T-cell (primary cell): ENCODE data around the gene ALAD. TPM values are rescaled to one million over a fixed set of nuclear protein-coding genes. Genes with fewer than 3 reads are reported as not detected.

ENCODE experiments used
- ATAC-seq, 4 experiments: fragments of 200-7000 bp in 3 of 4; fragments of 150-1000 bp in 1 of 4; cut with Tn5 transposase; replicated peaks in 1 of 4; 1 replicate in 3 of 4; 2 replicates in 1 of 4; pipeline ENCODE4 v1.10.0; 2021; ENCODE audit warnings: moderate library complexity in 3 of 4, mild to moderate bottlenecking in 2 of 4, moderate number of reproducible peaks in 1 of 4
- CTCF ChIA-PET, 2 donors: fragments of 300-600 bp; sonication (Branson Sonifier 250); formaldehyde crosslinking; loops; one replicate each; lab custom pipeline; 2022; ENCODE audit warnings: antibody characterized with exemption in 2 of 2; lab: Charles Lee
- POLR2A ChIA-PET, 2 donors: fragments of 300-600 bp; sonication (Branson Sonifier 250); formaldehyde crosslinking; loops; one replicate each; lab custom pipeline; 2022; ENCODE audit warnings: antibody characterized with exemption in 2 of 2; lab: Charles Lee
- DNase-seq, 35 experiments: peaks; one replicate each; pipeline versions ENCODE4 v3.0.0 to v3.0.0-alpha.2; 2013 to 2023
- H3K27ac ChIP-seq: one replicate; pipeline ENCODE4 v1.5.1; 2013; ENCODE audit warnings: low read length
- H3K27me3 ChIP-seq, 2 experiments: replicated peaks in 1 of 2; 1 replicate in 1 of 2; 2 replicates in 1 of 2; pipeline versions ENCODE4 v1.6.1 to v1.7.0; 2013; ENCODE audit warnings: low read length in 1 of 2, mixed read lengths in 1 of 2; ENCODE audit not compliant: control insufficient read depth in 2 of 2, insufficient read depth in 2 of 2; ENCODE audit errors: extremely low read depth in 1 of 2
- H3K36me3 ChIP-seq, 2 donors: 1 replicate in 1 of 2; 2 replicates in 1 of 2; pipeline versions ENCODE4 v1.6.1 to v1.7.0; 2013; ENCODE audit warnings: low read length in 1 of 2; ENCODE audit not compliant: control insufficient read depth in 2 of 2, insufficient read depth in 1 of 2; ENCODE audit errors: extremely low read depth in 1 of 2
- H3K4me1 ChIP-seq, 2 experiments: 1 replicate in 1 of 2; 2 replicates in 1 of 2; pipeline versions ENCODE4 v1.6.1 to v1.7.0; 2013; ENCODE audit warnings: low read length in 2 of 2, mixed read lengths in 1 of 2; ENCODE audit not compliant: insufficient read depth in 2 of 2, control insufficient read depth in 1 of 2; ENCODE audit errors: extremely low read depth in 1 of 2
- H3K4me3 ChIP-seq, 2 donors: 1 replicate in 1 of 2; 2 replicates in 1 of 2; pipeline versions ENCODE4 v1.5.1 to v1.7.0; 2013; ENCODE audit warnings: mild to moderate bottlenecking in 2 of 2, low read length in 1 of 2, moderate library complexity in 1 of 2; ENCODE audit not compliant: control insufficient read depth in 1 of 2; ENCODE audit errors: extremely low read depth in 1 of 2
- H3K9me3 ChIP-seq: 2 replicates; pipeline ENCODE4 v1.7.0; 2013
- H3K27ac Mint-ChIP-seq, 2 donors: one replicate each; pipeline ENCODE4 v1.8.0; 2020 to 2021; ENCODE audit warnings: mild to moderate bottlenecking in 2 of 2, mixed read lengths in 2 of 2
- H3K27me3 Mint-ChIP-seq, 2 donors: one replicate each; pipeline ENCODE4 v1.8.0; 2021 to 2022; ENCODE audit warnings: mixed read lengths in 2 of 2
- H3K36me3 Mint-ChIP-seq: one replicate; pipeline ENCODE4 v1.8.0; 2021; ENCODE audit warnings: mixed read lengths
- H3K4me1 Mint-ChIP-seq, 3 donors: one replicate each; pipeline ENCODE4 v1.8.0; 2020 to 2022; ENCODE audit warnings: mixed read lengths in 3 of 3, mild to moderate bottlenecking in 1 of 3
- H3K4me3 Mint-ChIP-seq, 3 donors: one replicate each; pipeline ENCODE4 v1.8.0; 2020 to 2022; ENCODE audit warnings: mild to moderate bottlenecking in 3 of 3, mixed read lengths in 3 of 3, moderate library complexity in 3 of 3
- H3K9me3 Mint-ChIP-seq, 3 donors: one replicate each; pipeline ENCODE4 v1.8.0; 2020 to 2022; ENCODE audit warnings: mixed read lengths in 3 of 3
- WGBS: methylation state at CpG from one replicate; pipeline ENCODE4 v1.1.5; 2013; ENCODE audit warnings: missing lambda C conversion rate; ENCODE audit not compliant: insufficient coverage; 5-methylcytosine and 5-hydroxymethylcytosine counted together
- total RNA-seq, 35 experiments: library from RNA in 6 of 35; stranded (reverse) in 6 of 35; fragments of 120-200 nt in 1 of 35; gene quantifications; one replicate each; pipeline versions ENCODE4 v1.2.1 to v1.2.4 and lab custom pipeline; 2013 to 2026

The ALAD gene
- total RNA-seq, 5 donors from 2014 or later (not counting 1 experiment from before 2014, with no cell fraction given) = 23.4 to 40.8 (median 35.2) TPM

DNA sequence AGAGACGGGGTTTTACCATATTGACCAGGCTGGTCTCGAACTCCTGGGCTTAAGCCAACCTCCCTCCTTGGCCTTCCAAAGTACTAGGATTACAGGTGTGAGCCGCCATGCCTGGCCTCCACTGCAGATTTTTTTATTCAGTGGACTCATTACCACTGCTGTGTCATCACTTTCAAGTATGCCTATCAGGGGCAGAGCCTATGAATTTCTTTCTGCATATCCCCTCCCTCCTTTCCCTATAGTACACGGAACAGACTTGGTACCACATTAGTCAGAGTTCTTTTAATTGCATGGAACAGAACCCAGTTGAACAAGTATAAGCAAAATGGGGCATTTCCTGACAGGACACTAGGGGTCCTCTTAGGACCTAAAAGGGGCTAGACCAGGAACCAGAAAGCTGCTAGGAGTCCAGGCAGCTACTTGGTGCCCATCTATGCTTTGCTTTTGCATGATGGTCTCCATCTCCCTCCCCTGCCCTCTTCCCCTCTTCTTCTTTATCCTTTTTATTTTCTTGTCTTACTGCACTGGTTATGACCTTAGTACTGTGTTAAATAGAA is 46.0 kb downstream of the ALAD start:
- peaks cover 25 to 28% of the 10 kb centered on the region in 2 donors for H3K27me3 Mint-ChIP-seq
- Histone ChIP-seq H3K27ac (no peak overlapping the region), H3K36me3 (no peaks in the 10 kb centered on the region), H3K4me3 (no peak overlapping the region), H3K4me1 (peaks cover 0 to 12% of the 10 kb centered on the region in 2 experiments), H3K9me3 (no peaks in the 10 kb centered on the region), H3K27me3 (peaks cover 0 to 20% of the 10 kb centered on the region in 2 experiments)
- H3K9me3 Mint-ChIP-seq = no peaks in the 10 kb centered on the region
- 93% methylated on average over 2 of the region's 4 CpGs for WGBS
- ATAC-seq (no peak), DNase-seq (no peak)
- ChIA-PET POLR2A (no interaction called here), CTCF (no interaction called here)
- H3K4me3 Mint-ChIP-seq = no peak overlapping the region
- H3K27ac Mint-ChIP-seq = no peak overlapping the region
- H3K36me3 Mint-ChIP-seq = no peaks in the 10 kb centered on the region
- peaks cover 11 to 14% (median 14%) of the 10 kb centered on the region in 3 donors for H3K4me1 Mint-ChIP-seq

DNA sequence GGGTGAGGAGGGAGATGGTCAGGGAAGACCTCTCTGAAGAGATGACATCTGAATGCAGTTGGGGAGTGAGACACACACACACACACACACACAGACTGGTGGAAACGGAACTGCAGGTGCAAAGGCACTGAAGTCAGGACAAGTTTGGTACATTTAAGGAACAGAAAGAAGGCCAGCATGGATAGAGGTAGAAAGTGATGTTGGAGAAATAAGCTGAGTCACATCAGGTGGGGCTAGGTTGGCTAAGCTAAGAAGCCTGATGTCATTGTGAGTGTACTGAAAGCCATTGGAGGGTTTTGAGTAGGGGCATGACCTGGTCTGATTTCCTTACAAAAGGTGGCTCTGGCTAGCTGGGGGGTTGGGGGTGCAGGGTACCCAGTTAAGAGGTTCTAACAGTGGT is 48.7 kb downstream of the ALAD start:
- CTCF ChIA-PET = interaction anchor here in 1 of 2 donors (0.5 to 0.6 kb wide), 2 partner anchors 12 to 68 kb away, joined by 3 to 5 read pairs; no protein-coding TSS in a partner anchor

DNA sequence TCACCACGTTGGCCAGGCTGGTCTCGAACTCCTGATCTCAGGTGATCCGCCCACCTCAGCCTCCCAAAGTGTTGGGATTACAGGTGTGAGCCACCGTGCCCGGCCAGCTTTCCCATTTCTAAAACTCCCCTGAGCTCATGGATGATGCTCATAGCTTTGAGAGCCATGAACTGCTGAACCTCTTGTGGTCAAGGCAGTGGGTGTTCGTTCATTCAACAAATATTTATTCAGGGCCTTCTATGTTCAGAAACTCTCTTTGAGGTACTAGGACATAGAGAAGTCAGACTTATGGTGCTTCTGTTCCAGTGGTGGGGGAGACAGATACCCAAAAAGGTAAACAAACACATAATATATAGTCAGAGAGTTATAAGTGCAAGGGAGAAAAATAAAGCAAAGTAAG is 49.1 kb downstream of the ALAD start:
- Mint-ChIP-seq H3K27ac (peak overlapping the region in 1 of 2 donors; percentile 29), H3K4me1 (peaks cover 15 to 22% (median 18%) of the 10 kb centered on the region in 3 donors), H3K27me3 (peaks cover 25 to 35% of the 10 kb centered on the region in 2 donors), H3K36me3 (no peaks in the 10 kb centered on the region), H3K4me3 (no peak overlapping the region), H3K9me3 (no peaks in the 10 kb centered on the region)
- ChIA-PET POLR2A (interaction anchor here in 1 of 2 donors (0.5 kb wide), 1 partner anchor 527 kb away, joined by 4 read pairs; no protein-coding TSS in a partner anchor), CTCF (no interaction called here)
- H3K27me3 ChIP-seq = peaks cover 2 to 29% of the 10 kb centered on the region in 2 experiments
- 100% methylated on average over 1 of the region's 6 CpGs for WGBS
- ATAC-seq (no peak), DNase-seq (no peak)
- no peak overlapping the region for H3K27ac ChIP-seq
- no peaks in the 10 kb centered on the region for H3K36me3 ChIP-seq
- H3K9me3 ChIP-seq = no peaks in the 10 kb centered on the region
- H3K4me3 ChIP-seq = no peak overlapping the region
- H3K4me1 ChIP-seq = peaks cover 0 to 21% of the 10 kb centered on the region in 2 experiments

More for the DNA sequence above, 48.7 kb downstream of the ALAD start:
- Mint-ChIP-seq H3K4me1 (peaks cover 15 to 22% (median 18%) of the 10 kb centered on the region in 3 donors), H3K27ac (peak overlapping the region in 1 of 2 donors; percentile 29), H3K4me3 (no peak overlapping the region), H3K27me3 (peaks cover 25 to 35% of the 10 kb centered on the region in 2 donors), H3K9me3 (no peaks in the 10 kb centered on the region), H3K36me3 (no peaks in the 10 kb centered on the region)
- ATAC-seq (no peak), DNase-seq (no peak)
- H3K27me3 ChIP-seq = peaks cover 2 to 29% of the 10 kb centered on the region in 2 experiments
- no peak overlapping the region for H3K4me3 ChIP-seq
- H3K4me1 ChIP-seq = peaks cover 0 to 21% of the 10 kb centered on the region in 2 experiments
- POLR2A ChIA-PET = no interaction called here
- no CpG with 5 or more reads among the region's 1 CpG for WGBS
- H3K36me3 ChIP-seq = no peaks in the 10 kb centered on the region
- no peaks in the 10 kb centered on the region for H3K9me3 ChIP-seq
- H3K27ac ChIP-seq = no peak overlapping the region

DNA sequence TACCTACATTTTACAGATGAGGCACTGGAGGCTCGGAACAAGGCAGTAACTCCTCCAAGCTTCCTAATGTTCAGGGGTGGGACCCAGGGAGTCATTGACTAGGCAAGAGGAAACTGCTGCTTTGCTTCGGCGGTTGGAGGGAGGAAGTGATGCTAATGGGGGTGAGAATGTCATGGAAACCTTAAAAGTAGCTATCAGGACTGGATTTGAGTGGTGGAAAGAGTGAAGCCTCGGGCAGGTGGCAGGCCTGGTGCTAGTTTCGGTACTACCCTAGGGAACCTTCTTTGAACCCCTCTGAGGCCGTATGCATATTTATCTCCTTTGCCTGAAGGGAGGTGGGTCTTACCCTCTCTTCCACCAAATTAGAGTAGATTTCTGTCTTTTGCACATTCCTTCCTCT is 50.1 kb downstream of the ALAD start:
- POLR2A ChIA-PET = no interaction called here
- CTCF ChIA-PET = interaction anchor here in 1 of 2 donors (0.5 kb wide), 1 partner anchor 1254 kb away, joined by 4 read pairs; no protein-coding TSS in a partner anchor
- peaks cover 25 to 35% of the 10 kb centered on the region in 2 donors for H3K27me3 Mint-ChIP-seq
- H3K36me3 ChIP-seq = no peaks in the 10 kb centered on the region
- H3K9me3 ChIP-seq = no peaks in the 10 kb centered on the region
- H3K27ac Mint-ChIP-seq = peak overlapping the region in 1 of 2 donors; percentile 19
- H3K36me3 Mint-ChIP-seq = no peaks in the 10 kb centered on the region
- H3K4me3 Mint-ChIP-seq = peak overlapping the region; percentile 13 to 76 (median 73)
- ATAC-seq (peak in 1 of 4 experiments; percentile 45), DNase-seq (peak in 5 of 35 experiments; percentile 8 to 48 (median 20))
- no peaks in the 10 kb centered on the region for H3K9me3 Mint-ChIP-seq
- no peak overlapping the region for H3K4me3 ChIP-seq
- peaks cover 15 to 22% (median 18%) of the 10 kb centered on the region in 3 donors for H3K4me1 Mint-ChIP-seq
- 0% methylated on average over 3 of the region's 6 CpGs for WGBS
- H3K4me1 ChIP-seq = peaks cover 0 to 21% of the 10 kb centered on the region in 2 experiments
- H3K27ac ChIP-seq = no peak overlapping the region
- H3K27me3 ChIP-seq = peaks cover 2 to 29% of the 10 kb centered on the region in 2 experiments

DNA sequence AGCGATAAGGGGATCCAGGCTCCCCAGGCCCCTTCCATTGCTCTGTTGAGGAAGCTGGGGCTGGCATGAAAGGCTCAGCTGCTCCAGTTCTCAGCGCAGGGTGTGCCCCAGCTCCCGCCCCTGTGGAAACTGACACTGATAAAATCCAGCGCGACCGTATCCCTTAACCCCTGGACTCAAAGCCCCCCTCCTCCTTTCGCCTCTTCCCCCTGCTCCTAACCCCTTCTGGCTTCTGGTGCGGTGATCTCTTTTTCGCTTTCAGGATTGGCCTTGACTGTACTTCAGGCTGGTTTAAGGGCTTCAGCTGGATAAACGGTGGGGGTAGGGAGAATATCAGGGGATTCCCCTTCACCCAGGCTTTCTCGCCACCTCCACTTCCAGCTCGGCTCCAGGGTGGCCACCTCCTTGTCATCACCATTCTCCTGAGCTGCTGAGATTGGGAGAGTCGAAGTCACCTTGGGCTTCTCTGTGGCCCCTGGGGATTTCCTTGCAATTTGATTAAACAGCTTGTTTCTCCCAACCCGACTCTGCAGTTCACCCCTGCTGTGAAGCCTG is 50.9 kb downstream of the ALAD start:
- H3K27me3 Mint-ChIP-seq = peaks cover 25 to 34% of the 10 kb centered on the region in 2 donors
- H3K4me1 ChIP-seq = peaks cover 0 to 21% of the 10 kb centered on the region in 2 experiments
- no peaks in the 10 kb centered on the region for H3K36me3 Mint-ChIP-seq
- no peak overlapping the region for H3K27ac ChIP-seq
- peaks cover 15 to 22% (median 18%) of the 10 kb centered on the region in 3 donors for H3K4me1 Mint-ChIP-seq
- DNase-seq = no peak
- ChIA-PET POLR2A (interaction anchor here (0.6 to 0.7 kb wide), 4 partner anchors 14 to 126 kb away, joined by 3 to 7 read pairs (median 3); no protein-coding TSS in a partner anchor), CTCF (interaction anchor here (0.6 to 0.7 kb wide), 2 partner anchors 93 to 126 kb away, joined by 4 read pairs; no protein-coding TSS in a partner anchor)
- H3K4me3 Mint-ChIP-seq = peak overlapping the region; percentile 67 to 76 (median 73)
- H3K9me3 Mint-ChIP-seq = no peaks in the 10 kb centered on the region
- no peaks in the 10 kb centered on the region for H3K36me3 ChIP-seq
- ATAC-seq = peak in 1 of 4 experiments; percentile 17
- H3K27me3 ChIP-seq = peaks cover 2 to 29% of the 10 kb centered on the region in 2 experiments
- no peak overlapping the region for H3K27ac Mint-ChIP-seq
- no peaks in the 10 kb centered on the region for H3K9me3 ChIP-seq
- H3K4me3 ChIP-seq = peak overlapping the region; percentile 34 to 79
- 12% methylated on average over 4 of the region's 14 CpGs for WGBS

DNA sequence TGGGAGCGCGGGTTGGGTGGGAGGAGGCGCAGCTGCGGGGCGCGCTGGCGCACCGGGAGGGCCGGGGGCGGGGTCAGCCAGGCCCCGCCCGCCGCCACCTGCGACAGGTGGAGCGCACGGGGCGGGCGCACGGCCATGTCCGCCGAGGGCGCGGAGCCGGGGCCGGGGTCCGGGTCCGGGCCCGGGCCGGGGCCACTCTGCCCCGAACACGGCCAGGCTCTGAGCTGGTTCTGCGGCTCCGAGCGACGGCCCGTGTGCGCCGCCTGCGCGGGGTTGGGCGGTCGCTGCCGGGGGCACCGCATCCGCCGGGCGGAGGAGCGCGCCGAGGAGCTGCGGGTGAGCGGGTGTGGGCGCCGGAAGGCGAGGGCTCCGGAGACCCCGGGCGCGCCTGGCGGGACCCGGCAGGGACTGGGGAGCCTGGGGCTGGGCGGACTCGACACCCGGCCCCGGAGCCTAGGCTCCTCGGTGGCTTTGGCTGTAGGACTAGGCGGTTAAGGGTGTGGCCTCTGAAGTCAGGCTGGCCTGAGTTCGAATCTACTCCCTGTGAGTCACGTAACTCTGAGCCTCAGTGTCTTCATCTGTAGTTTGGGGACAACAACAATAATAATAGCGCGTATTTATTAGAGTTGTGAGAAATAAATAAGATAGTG is 51.5 kb downstream of the ALAD start, which contains the start of gene BSPRY:
Gene BSPRY (plus strand): TSS at position 97 of the 650 bp plus-strand sequence. CDS start 39 bp downstream, at position 136.
- peak; percentile 74 to 88 (median 82) for ATAC-seq
- Mint-ChIP-seq H3K27ac (no peak within 1 kb of the TSS), H3K4me3 (peak within 1 kb of the TSS; percentile 67 to 79 (median 76)), H3K4me1 (peaks cover 15 to 22% (median 18%) of the 10 kb centered on the region in 3 donors), H3K27me3 (peaks cover 25 to 34% of the 10 kb centered on the region in 2 donors), H3K9me3 (no peaks in the 10 kb centered on the region), H3K36me3 (no peaks in the 10 kb centered on the region)
- Histone ChIP-seq H3K27ac (no peak within 1 kb of the TSS), H3K9me3 (no peaks in the 10 kb centered on the region), H3K27me3 (peaks cover 2 to 24% of the 10 kb centered on the region in 2 experiments), H3K4me3 (peak within 1 kb of the TSS; percentile 34 to 79), H3K36me3 (no peaks in the 10 kb centered on the region), H3K4me1 (peaks cover 0 to 21% of the 10 kb centered on the region in 2 experiments)
- CTCF ChIA-PET = no interaction called here
- POLR2A ChIA-PET = interaction anchor here in 1 of 2 donors (0.6 to 0.9 kb wide), 5 partner anchors 9 to 73 kb away, joined by 3 to 7 read pairs (median 3); partner anchors contain the start of gene WDR31
- under 1% methylated on average over 69 of the region's 71 CpGs for WGBS
- DNase-seq = peak in 26 of 35 experiments; percentile 7 to 50 (median 26)
